GM19351 (cell line): Measurements from ENCODE around the gene DAB2IP.

Experiments used
- ATAC-seq: cut with Tn5 transposase; IDR thresholded peaks from one replicate; pipeline ENCODE4 v1.9.1; 2021; ENCODE audit warnings: mild to moderate bottlenecking, moderate library complexity; ENCODE audit not compliant: unreplicated experiment

The DAB2IP gene

DNA sequence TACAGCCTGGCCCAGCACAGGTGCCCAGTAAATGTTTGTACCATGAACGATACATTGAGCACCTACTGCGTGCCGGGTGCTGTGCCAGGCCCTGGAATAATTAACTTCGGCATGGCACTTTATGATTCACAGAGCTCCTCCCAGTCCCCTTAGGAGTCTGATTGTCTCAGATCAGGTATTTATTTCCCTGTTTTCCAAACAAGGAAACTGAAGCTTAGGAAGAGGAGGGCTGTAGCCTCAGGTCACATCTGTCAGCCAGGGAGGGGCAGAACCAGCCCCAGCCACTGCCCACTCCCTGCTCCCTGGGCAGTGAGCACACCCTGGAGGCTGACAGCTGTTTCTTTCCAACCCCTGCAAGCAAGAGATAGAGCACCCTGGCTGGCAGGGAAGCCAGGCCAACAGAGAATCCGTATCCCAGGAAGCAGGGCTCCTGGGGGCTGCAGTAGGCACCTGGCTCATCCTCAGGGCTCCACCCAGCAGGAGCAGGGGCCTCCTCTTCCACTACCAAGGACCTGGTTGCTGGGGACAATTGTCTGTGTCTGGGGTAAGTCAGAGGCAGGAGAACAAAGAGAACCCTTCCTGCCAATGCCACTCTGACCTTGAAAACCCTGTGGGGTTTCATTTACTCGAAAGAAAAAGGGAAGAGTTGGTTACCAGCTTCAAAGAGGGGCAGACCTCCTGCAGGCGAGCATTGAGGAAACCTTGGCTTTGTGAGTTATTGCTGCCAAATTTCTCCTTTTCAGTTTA is 69.0 kb downstream of the DAB2IP start:
- no peak for ATAC-seq

DNA sequence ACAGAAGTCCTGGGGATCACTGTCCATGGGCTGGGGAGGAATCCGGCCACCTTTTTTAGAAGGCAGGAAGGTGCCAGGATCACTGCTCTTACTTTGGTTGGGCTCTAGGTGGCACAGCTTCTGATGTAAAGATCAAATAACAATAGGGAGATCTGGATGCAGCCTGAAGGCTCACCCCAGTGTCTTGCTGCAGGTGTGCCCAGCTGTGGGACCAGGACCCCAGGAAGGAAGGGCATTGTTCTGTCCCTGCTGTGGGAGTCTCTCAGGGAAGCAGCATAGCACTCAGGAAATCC is 69.6 kb downstream of the DAB2IP start:
- no peak for ATAC-seq

DNA sequence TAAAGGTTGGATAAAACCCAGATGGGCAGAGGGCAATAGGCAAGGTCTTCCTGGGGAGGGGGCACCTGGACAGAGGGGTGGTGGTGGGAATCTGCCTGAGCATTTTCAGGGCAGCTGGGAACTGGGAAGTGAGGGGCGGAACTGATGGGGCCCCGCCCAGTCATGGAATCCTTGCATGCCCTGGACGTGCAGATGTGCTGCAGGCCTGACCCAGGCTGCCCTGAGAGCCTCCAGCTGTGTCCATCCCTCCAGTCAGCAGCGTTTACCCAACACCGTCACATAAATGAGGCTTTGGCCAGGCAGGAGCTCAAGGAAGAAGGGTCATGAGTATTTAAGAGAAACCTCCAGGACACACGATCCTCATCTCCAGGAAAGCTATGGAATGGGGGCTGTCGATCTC is 70.3 kb downstream of the DAB2IP start:
- ATAC-seq: no peak

DNA sequence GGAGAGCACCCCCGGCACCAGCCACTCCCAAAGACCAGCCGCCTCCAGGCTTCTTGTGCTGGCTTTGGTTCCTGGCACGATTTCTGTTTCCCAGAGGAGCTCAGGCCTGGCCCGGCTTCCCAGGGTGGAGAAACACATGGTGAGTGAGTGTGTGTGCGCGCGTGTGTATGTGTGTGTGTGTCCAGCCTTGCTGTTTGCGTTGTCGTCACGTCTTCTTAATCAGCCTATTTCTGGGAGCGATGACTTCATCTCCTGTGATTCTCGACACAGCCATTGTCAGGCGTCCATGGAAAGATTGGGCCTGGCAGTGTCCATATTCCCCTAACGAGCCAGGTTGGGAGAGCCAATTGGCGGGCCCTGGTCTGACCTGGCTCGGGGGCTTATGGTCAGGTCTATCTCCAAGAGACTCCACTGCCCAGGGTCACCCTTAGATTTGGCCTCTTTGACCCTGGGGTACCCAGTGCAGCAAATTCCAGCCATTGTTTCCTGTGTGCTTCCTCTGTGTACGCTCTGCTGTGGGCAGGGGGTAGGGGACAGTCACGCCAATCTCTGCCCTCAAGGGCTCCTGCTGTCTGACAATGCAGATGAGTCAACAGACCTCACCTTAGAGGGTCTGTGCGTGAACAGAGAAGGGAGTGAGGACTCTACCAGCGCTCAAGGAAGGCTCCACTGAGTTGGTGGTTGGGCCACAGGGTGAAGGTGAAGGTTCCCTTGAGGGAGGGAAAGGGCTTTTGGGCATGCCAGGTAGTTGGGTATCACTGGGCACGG is 73.8 kb downstream of the DAB2IP start:
- ATAC-seq: no peak

DNA sequence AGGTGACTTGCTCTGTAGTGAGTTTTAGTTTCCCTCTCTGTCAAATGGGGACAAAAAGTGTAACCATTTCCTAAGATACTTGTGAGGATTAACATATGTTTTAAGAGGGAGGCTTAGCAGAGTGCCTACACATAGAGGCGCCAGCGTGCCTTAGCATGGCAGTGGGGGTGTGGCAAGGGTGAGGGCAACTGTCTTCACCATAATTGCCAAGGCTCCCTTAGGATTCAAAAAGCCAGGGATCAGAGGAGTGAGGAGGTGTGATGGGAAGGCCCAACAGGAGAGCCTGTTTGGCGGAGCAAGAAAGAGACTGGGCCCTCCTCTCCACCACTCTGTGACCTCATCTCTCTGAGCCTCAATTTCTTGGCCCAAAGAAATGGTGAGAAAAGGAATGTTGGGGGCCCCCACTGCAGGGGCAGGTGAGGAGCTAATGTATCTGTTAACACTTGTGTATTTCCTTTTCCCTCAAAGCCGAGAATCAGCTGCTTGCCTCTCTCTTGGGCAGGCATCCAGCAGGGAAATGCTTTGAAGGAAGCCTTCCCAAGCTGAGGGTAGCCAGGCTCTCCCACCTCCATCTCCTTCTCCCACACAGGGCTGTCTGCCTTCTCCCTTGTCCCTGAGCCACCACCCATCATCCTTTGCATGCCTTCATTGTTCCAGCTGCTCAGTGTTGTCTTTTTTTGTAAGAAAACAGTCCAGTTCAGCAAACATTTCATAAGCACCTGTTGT is 76.0 kb downstream of the DAB2IP start:
- ATAC-seq: no peak

DNA sequence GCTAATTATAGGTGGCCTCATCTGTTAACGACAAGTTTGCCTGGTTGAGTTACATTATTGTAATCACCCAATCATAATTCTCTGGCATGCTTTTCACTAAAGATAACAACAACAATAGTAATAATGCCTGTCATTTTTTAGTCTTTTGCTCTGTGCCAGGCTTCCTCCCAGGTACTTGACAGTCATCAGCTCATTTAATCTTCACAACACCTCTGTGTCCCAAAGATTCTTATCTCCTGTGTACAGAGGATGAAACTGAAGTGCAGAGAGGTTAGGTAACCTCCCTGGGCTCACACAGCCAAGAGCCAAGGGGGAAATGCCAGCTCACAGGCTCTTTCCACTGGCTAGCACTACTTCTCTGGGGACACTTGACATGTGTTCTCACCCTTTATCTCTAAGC is 77.5 kb downstream of the DAB2IP start:
- no peak for ATAC-seq

DNA sequence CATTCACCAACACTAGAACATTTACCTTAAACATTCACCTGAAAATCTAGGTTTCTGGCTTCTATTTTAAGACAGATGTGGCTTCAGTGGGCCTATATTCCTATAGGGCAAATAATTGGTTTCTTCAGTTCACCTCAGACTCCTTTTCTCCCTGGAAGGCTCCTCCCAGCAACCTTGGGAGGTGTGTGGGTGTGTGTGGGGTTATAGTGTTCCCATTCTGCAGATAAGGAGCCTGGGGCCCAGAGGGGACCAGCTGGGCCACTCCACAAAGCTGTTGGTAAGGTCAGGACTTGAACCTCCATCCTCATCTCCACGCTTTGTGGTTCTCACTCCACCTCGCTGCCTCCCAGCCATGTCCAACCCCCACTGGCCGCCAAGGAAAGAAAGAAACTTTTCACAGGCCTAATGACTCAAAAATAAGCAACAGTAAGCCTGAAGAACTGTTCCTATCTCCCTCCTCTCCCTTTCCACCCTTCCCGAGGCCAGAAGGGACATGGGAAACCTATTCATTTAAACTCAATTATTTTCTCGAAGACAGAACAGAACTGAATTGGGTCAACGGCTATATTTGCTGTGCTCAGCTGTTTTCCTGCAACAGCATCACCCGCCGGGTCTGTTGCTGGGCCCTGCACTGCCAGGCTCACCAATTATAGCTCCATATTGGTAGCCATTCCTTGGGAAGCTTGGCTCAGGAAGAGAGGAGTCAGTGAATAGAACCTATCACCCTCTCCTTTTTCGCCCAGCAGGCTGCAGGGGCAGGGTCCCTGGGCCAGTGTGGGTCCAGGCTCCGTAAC is 78.5 kb downstream of the DAB2IP start:
- ATAC-seq: no peak

DNA sequence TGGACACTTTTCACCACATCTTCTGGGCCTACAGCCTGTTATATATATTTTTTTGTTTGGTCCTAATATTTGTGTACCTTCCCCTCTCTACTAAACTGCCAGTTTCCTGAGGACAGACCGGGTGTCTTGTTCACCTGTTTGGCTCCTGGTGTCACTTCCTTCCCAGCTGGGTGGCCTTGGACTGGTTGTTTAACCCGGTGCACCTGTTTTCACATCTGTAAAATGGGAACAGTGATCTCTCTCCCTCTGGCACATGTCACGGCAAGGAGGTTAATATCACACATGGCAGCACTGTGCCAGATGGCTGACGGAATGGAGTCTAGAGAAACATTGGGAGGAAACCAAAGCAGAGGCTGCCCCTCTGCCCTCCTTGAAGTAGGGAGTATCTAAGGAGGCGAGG is 79.7 kb downstream of the DAB2IP start:
- no peak for ATAC-seq

DNA sequence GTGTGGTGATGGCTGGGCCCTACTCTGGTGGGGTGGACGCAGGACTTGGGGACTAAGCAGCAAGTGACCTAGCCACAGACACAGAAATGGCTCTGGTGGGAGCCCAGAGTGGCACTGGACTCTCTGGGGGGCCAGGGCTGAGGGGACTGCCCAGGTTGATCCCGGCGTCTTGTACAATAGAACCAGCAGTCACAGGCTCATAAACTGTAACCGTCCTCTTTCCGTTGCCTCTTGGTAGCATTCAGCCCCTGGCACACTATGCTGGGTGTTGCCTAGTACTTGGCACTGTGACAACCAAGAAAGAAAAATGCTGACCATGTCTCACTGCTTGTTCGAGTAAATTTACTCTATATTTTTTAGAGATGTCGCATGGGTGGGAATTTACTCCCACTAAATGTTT is 80.5 kb downstream of the DAB2IP start:
- no peak for ATAC-seq

DNA sequence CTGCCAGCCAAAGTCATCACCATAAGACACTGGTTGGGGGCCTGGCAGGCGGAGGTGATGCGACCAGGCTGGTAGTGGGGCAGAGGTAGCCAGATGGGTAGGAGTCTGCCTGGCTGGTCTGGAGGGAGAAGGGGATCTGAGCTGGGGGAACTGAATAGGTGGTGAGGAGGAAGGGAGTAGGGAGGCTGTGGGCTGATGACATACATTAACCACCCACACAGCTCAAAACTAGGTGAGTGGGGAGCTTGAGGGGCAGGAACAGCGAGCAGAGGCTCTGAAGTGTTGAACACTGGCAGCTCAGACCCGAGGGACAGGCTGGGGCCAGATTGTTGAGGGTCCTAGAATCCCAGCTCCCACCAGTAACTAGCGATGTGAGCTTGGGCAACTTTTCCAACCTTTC is 81.0 kb downstream of the DAB2IP start:
- ATAC-seq: no peak

DNA sequence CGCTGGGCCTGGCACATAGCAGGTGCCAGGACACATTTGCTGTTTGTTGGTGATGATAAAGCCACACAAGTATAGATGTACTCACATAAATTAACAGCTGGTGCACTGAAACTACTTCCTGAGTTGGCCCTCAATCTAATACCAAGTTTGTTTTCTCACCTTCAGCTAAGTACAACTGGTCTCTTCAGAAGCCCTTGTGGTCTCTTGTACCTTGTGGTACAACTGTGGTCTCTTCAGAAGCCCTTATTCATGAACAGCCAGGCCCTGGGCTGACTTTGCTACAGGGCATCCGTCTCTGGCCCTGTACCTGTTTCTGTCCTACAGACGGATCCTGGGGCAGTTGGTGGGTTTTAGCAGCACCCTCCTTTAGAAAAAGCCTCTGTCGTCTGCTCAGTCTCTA is 81.5 kb downstream of the DAB2IP start:
- no peak for ATAC-seq

DNA sequence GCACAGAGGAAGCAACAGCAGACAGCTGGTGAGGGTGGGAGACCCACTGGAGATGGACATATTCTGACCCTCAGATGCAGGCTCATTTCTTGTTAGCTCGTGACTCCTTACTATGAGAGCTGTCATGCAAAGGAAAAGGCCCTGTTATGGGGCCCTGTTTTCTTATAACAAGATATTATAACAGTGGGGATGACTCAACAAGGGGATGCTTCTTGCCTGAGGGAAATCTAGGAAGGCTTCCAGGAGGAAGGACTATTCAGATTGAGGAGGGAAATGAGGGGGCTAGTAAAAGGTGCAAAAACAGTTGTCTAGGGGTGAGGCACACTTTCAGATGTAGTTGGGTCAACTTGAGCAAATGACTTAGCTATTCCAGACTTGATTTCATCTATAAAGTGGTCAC is 83.0 kb downstream of the DAB2IP start:
- no peak for ATAC-seq

DNA sequence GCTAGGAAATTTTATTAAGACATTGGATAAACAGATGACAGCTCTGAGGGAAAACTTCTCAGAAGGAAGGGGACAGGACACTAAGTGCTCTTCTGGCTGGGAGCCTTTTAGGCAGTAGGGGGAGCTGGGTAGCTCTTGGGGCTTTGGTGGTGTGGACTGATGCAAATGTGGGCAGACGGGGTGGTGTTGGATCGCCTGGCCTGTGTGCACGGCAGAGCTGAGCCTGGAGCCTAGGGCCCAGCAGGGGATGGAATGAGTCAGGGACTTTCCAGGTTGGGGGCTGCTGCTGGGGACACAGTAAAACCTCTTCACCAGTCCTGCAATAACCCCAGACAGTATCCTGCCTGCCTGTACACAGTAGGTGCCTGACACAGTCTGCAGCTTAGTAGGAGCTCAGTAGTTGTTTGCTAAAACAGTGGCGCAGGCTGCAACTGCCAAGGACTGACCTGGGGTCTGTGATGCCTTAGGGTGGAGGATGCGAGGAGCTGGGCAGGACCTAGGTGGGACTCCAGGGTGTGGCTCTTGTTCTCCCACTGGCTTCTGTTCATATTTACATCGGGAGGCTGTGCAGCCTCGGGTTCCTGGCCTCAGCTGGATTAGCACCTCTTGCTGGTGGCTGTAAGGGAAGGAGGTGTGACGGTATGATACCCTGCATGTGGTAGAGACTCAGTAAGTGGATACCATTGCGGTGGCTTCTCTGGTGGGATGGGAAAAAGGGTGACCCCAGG is 83.8 kb downstream of the DAB2IP start:
- ATAC-seq: peak; percentile 79

DNA sequence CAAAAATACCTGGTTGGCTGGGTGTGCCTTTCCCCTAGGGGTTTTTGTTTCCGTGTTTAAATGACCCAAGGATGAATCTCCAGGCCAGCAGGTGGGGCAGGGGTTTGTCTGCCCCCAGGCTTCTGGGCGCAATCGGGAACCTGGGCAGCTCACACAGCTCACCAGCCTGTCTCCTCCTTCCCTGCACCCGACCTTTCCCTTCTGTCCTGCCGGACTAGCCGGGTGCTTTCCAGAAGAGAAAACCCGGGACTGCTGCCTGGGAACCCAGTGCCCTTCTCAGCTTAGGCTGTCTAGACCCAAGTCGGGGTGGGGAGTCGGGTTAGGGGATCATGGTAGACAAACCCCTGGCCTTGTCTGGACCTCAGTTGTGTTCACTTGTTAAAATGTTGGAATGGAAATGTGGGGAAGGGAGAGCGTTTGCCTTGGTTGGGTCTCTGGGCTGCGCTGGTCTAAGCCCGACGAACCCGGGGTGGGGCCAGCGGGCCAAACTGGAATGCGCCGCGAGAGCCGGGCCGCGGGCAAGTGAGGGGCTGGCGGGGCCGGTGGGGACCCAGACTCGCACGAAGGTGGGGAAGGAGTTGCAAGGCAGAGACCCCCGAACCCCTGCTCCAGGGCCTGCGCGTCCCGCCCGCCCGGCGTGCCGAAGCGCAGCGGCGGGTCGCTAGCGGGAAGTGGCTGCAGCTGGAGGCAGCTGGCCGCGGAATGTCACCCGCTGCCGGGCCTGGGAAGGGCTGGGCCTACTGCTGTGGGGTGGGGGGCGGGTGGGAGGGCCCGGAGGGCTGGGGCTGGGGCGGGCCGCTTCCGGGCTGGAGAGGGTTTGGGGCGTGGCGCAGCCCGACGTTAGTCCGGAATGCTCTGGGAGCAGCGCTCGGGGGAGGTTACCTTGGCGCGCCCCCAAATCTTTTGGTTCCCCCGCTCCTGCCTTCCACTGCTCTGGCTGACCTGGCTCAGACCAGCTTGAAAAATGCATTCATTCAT is 84.6 kb downstream of the DAB2IP start:
- ATAC-seq: no peak

DNA sequence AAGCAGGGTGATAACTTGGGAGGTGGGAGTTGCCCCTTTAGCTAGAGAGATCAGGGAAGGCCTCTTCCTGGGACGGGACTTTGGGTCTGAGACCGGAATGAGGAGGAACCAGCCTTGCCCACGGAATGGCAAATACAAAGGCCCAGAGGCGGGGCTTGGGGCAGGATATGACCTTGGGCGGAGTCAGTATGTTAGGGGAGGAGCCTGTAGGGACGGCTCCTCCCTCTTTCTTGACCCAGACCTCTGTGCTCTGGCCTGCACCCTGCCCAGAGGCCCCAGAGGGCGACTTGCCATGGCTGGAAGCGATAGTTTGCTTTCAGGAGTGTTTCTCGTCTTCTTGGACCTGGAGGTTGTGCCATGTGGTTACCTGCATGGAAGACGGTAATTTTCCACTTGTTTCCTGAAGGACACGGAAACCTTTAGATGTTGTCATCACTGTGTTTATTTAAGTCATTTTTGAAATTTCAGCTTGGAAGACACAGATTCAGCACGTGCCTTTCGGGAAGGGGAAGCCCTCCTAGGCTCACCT is 85.6 kb downstream of the DAB2IP start:
- no peak for ATAC-seq

DNA sequence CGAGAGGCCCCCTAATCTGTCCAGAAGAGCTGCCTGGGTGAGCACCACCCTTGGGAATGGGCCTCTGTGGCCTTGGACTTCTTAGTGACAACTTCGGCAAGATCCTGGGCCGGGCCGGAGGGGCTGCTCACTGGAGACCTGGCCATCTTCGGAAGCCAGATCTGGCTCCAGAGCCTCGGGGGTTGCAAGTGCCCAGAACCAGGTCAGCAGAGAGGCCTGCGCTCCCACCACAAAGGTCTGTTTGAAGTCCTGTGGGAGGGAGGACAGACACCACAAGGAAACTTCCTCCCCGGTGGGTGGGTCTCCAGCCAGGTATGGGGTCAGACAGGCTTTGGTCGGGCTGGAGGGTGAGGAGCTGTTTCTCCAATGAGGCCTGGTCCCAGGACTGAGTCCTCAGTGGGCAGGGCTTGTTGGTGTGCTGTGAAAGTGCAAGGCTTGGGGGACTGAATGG is 86.1 kb downstream of the DAB2IP start:
- ATAC-seq: no peak

DNA sequence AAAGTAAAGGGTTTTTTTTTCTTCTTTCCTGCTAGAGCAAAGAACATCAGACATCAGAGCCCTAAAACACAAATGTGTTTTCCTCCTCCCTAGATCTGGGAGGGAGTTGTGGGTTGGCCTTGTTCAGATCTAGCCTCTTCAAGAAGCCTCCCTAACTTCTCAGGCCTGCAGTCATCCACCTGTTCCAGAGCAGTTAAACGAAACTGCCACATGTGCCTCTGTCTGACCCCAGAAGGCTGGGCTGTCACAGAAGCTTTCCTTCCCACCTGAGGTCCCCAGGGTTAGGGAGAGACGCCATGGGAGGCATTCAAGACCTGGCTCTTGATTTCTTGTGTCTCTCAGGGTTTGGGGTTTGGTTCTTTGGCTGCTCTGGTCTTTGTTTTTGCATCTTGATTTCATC is 87.0 kb downstream of the DAB2IP start:
- no peak for ATAC-seq

DNA sequence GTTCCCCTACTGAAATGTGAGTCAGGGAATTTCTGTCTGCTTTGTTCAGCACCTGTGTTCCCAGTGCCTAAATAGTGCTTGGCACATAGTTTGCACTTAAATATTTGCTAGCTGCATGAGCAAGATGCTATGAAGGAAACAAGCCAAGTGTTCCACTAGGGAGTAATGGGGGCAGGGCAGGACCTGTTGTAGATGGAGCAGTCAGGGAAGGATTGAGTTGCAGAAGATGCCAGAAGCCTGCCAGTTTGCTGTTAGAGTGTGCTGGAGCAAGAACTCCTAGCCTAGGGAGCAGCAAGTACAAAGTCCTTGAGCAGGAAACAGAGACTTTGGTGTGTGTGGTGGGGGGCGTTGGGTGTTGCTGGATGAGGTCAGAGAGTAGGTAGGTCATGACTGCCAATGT is 87.5 kb downstream of the DAB2IP start:
- no peak for ATAC-seq

DNA sequence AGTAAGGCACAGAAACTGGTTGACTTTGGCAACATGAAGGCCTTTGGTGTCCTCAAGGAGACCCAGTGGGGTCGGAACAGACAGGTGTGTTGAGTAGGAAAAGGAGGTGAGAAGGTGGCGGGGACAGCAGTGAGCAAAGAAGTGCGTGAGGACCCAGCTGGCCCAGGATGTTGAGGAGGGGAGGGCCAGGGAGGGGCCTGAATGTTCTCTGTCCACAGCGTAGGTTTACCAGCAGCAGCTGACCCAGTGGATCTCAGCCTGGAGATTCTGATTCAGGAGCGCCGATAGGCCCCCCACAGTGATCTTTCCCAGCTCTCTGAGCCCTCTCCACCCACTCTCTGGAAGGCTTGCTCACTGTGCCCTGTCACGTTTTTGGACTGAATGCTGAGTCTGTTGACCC is 88.5 kb downstream of the DAB2IP start:
- no peak for ATAC-seq
